AG09309 (cell line): ENCODE results near the gene PTGR1.

ENCODE experiments used
- DNase-seq: peaks from one replicate; pipeline ENCODE4 v3.0.0-alpha.2; 2010; ENCODE audit warnings: low read depth
- H3K4me3 ChIP-seq: 2 replicates; pipeline ENCODE4 v1.5.1; 2011; ENCODE audit warnings: mild to moderate bottlenecking, low read depth, low read length, moderate library complexity; ENCODE audit not compliant: control insufficient read depth
- CTCF ChIP-seq: IDR thresholded peaks from 2 replicates; pipeline ENCODE4 v1.5.1; 2011; ENCODE audit warnings: mild to moderate bottlenecking, low read depth, low read length, inconsistent platforms; ENCODE audit not compliant: insufficient read depth, control insufficient read depth; ENCODE audit errors: missing control alignments

Gene PTGR1

GRCh38 chr9:111601237-111602018 lies 2.0 kb upstream of the PTGR1 start:
- no peak for DNase-seq
- H3K4me3 ChIP-seq: no peak overlapping the region
- no peak for TF ChIP-seq CTCF

GRCh38 chr9:111599955-111600343 lies 502 bp upstream of the PTGR1 start:
- no peak for DNase-seq
- H3K4me3 ChIP-seq: peak overlapping the region; percentile 73
- no peak for TF ChIP-seq CTCF

GRCh38 chr9:111598733-111599091 lies 735 bp downstream of the PTGR1 start:
- H3K4me3 ChIP-seq: peak overlapping the region; percentile 73
- no peak for DNase-seq
- no peak for TF ChIP-seq CTCF

GRCh38 chr9:111597852-111598732 lies 1.4 kb downstream of the PTGR1 start:
- H3K4me3 ChIP-seq: peak overlapping the region; percentile 73
- no peak for DNase-seq
- TF ChIP-seq CTCF: peak; percentile 76

- TF ChIP-seq CTCF: no peak
- H3K4me3 ChIP-seq: no peak overlapping the region
- no peak for DNase-seq
Observed at GRCh38 chr9:111588846-111589245, 10.6 kb downstream of the PTGR1 start.

GRCh38 chr9:111586378-111586777 lies 13.1 kb downstream of the PTGR1 start:
- no peak for TF ChIP-seq CTCF
- no peak for DNase-seq
- no peak overlapping the region for H3K4me3 ChIP-seq
